Eye (tissue), 1 donor: ENCODE results near the gene PEDS1.

Experiments used
- DNase-seq: peaks from one replicate; pipeline ENCODE4 v3.0.0-alpha.2; 2015

The PEDS1 gene

GRCh38 chr20:50130356-50130723, 23.2 kb downstream of the PEDS1 start:
- DNase-seq, result no peak

DNA sequence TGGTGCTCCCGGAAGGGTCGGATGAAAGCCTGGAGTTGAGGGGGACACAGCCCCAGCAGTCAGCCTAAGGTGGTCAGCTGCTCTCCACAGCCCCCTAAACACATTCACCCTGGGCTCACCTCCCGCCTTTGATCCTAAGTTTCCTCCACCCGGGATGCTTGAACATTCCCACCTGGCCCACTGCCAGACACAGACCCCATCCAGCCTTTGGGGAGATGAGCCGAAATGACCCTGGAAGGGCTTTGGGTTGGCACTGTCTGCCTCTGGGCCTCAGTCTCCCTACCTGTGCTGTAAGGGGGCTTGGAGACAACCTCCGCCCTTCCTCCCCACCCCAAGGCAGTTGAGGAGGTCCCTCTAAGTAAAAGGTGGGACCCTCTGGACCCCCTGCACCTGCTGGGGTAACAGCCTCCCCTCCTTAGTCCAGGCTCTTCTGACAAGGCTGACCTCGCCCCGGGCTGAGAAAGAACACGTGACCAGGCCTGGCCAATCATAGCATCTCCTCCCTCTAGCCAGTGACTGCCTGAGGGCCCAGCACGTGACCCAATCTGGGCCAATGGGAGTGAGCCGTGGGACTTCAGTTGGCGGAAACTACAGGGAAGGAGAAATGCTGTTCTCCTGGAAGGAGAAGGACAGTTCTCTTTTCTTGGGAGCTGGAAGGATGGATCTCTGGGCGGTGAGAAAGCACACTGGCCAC, 23.7 kb downstream of the PEDS1 start:
- DNase-seq, result no peak

DNA sequence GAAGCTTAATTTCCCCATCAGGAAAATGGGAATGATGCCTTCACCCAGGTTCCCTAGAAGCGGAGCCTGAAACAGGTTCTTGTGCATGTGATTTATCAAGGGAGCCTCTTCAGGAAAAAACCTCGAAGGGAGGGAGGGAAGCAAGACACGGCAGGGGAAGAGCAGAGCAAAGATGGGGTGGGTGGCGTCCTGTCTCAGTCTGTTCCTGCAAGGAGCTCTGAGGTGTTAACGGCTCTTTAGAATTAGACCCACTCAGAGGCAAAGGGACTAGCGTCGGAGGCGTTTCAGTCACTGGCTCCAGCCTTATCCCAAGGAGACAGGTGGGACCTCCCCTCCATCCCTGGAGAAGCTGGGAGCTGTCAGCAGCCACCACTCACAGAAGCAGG, 25.0 kb downstream of the PEDS1 start:
- no peak for DNase-seq

GRCh38 chr20:50127587-50128519, 25.7 kb downstream of the PEDS1 start:
- DNase-seq, result no peak

DNA sequence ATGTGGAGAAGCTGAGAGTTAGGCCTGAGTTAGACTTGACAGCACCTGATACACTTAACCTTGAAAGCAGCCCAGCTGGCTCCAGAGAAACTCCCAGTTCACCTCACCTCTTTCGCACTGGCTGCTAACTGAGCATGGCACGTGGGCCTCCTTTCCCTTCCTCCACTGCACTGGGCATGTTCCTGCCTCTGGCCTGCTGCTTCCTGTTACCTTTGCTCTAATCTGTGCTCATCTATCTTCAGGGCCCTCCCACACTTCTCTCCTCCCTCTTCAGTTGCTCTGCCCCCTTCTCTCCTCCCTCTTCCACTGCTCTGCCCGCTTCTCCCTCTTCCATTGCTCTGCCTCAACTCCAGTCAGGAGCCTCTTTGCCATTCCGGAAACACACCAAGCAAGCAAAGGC, 26.9 kb downstream of the PEDS1 start:
- no peak for DNase-seq

- no peak for DNase-seq
These were observed 28.2 kb downstream of the PEDS1 start for GRCh38 chr20:50125279-50125678.

DNA sequence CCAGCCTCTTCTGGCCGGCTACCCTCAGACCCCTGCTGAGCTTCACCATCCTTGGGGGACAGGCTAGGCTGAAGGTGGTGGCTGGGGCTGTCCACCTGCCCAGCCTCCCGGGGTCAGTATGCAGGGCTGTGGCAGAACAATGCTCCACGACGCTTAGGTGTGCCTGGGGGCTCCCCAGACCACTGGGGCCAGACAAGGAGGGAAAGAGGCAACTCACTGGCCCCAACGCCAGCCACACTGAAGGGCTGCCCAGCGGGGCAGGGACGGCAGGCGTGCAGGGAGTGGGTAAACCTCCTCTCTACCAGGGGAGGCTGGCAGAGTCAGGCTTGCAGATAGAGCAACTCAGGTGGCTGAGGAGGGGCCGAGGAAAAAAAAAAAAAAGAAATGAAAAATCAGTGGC, 29.0 kb downstream of the PEDS1 start:
- no peak for DNase-seq

- DNase-seq, result no peak
These were observed 30.1 kb downstream of the PEDS1 start for GRCh38 chr20:50123418-50123817.

DNA sequence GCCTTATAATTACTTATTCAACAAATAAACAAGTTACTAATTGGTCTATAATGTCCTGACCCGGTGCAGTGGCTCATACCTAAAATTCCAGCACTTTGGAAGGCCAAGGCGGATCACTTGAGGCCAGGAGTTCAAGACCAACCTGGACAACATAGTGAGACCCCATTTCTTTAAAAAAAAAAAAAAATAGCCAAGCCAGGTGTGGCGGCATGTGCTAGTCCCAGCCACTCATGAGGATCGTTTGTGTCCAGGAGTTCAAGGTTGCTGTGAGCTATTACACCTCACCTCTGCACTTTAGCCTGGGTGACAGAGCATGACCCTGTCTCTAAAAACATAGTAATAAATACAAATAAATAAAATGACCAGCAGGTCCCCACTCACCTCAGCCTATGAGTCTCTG, 30.8 kb downstream of the PEDS1 start:
- DNase-seq, result no peak

- DNase-seq, result peak; percentile 27
These were observed 31.7 kb downstream of the PEDS1 start for GRCh38 chr20:50121858-50122271.

DNA sequence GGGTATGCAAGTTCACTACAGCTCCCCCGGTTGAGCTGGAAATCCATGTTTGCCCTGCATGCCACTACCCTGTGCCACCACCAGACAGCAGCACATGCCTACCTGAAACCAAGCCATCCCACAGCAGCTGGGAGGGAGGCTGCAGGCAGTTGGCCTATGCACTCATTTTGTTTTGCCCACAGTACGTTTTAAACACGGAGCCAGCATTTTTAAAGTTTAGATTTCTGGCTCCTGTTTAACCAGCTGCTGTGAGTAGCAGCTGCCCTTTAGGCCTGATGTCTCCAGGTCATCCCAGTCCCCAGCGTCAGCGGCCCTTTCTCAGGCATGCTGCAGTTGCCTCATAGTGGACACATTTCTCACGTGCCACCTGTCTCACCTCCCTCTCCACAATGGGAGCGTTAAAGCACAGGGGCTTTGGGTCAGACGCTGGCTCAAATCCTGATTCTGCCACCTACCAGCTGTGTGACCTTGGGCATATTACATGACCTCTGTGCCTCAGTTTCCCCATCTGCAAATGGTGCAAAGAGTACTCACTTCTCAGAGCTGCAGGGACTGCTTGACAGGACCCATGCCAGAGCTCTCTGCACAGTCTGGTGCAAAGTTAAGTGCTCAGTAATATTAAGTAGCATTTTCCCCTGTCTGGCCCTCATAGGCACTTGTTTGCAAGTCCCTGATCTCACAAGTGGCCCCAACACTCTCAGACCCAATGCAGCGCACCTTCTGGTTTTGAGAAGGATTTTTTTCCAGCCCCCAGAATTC, 32.4 kb downstream of the PEDS1 start:
- peak; percentile 59 for DNase-seq

- DNase-seq, result no peak
These were observed 35.3 kb downstream of the PEDS1 start for GRCh38 chr20:50118203-50118602.

- no peak for DNase-seq
These were observed 37.0 kb downstream of the PEDS1 start for GRCh38 chr20:50116368-50116999.

DNA sequence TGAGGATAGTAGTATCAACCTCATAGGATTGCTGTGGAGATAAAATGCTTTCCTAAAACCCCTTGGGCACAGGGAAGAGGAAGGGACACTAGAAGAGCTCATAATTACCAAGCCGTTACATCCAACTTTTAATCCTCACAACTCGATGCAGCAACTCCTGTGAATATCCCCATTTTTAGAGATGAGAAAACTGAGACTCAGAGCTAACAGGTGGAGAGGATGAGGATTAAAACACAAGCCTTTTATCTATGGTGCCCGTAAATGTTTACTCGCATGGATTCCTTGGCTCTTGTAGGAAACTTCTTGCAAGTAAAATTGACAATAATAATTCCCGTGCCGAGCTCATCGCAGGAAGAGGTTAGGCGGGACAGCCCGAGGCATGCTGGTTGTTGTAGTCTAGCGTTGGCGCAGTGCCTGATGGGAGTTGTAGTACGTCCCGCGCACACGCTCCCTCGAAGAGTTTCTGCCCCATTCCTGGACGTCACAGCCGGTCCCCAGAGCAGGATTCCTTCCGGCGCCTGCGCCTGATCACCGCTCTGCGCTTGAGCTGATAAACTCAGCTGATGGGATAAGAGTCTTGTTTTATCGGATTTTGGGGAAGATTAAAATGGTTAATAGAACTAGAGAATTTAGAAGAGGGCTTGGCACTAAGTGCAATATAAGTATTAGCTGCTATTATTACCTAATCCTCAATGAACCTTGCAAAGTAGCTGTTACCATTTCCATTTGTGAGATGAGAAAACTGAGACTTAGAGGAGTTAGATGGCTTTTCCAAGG, 37.7 kb downstream of the PEDS1 start:
- peak; percentile 99 for DNase-seq

GRCh38 chr20:50115041-50115512, 38.4 kb downstream of the PEDS1 start:
- DNase-seq, result no peak

GRCh38 chr20:50113420-50114224, 39.9 kb downstream of the PEDS1 start:
- no peak for DNase-seq

DNA sequence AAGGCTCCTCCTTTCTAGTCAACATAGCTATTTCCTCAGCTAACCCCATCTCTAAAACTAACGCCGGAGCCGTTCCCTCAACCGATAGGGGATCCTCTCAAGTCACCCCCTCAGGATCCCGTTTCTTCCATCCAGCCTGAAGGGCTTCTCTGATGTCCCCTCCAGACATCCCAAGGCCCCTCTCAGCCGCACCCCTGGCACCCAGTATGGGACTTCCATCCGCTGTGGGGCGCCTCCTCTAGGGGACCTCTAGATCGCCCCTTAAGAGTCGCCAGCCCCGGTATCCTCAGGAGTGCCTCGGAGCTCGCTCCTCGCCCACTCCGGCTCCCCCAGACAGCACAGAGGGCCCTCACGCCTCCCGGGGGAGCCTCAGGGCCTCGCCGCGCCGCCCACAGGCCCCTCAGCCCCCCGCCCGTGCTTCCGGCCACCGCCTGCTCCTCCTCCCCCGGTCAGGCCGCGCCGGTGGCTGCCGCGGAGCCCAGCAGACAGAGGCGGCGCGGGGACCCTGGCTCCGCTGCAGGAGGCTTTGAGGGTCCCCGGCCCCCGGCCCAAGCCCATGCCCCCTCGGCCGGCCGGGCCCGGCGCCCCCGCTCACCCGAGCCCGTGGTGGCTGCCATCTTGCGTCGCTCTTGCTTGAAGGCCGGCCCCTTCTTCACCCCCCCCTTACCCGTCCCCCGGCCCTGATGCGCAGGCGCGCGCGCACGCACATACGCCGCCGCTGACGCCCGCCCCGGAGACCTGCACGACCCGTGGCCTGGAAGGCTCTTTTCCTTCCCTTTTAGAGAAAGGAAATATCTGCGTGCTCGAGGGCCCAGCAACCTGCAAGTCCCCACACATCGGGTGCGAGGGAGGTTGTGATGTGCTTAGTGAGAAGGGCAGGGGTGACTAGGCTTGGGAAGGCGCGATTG, 40.8 kb downstream of the PEDS1 start, which contains the start of gene UBE2V1:
Gene UBE2V1 (minus strand): TSS at position 639 of the 908 bp plus-strand sequence. CDS start 22 bp downstream, at position 617.
- DNase-seq, result peak; percentile 96

- no peak for DNase-seq
These were observed 41.6 kb downstream of the PEDS1 start for GRCh38 chr20:50111829-50112495.

- DNase-seq, result no peak
These were observed 42.2 kb downstream of the PEDS1 start for GRCh38 chr20:50111120-50111828.
